GM18868 (cell line): ENCODE measurements around the gene CDKN2C.
"Not testable (repeated sequence)": the region's sequence is repeated elsewhere in the genome, so short reads cannot be mapped to it uniquely, and the experiment has no call there.

Experiments used
- ATAC-seq: cut with Tn5 transposase; IDR thresholded peaks from one replicate; pipeline ENCODE4 v1.9.1; 2021; ENCODE audit warnings: mild to moderate bottlenecking, moderate library complexity; ENCODE audit not compliant: unreplicated experiment

Gene CDKN2C

DNA sequence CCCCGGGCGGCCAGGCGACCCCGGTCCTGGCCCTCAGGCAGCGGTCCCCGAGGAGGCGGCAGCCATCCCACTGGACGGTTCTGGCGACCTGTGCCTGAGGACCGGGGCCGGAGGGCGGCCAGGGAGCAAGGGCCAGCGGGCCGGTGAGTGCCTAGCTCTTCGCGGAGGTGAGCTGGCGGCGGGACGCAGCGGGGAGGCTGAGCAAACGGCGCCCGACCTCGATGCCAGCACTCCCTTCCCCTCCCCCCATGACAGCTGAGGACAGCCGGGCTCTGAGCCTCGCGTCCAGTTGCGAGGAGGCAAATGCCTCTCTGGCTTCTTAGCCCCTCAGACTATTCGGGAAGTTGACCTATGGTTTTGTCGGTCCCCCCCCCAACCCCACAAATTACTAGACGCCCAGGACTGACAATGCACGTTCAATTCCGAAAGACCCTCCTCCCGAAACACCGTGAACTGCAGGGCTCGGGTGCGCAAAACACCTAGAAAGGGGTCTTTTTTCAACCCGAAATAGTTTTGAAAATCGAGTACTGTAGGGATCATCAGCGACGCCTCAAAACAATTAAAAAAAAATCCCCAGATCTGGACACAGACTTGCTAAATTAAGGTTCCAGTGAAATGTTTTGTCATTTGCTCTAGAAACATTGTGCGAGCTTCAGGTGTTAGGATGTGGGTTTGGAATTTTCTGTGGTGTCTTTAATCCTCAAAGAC lies 8.3 kb downstream of the CDKN2C start:
- peak; percentile 47 for ATAC-seq

GRCh38 chr1:50978852-50979781 lies 9.1 kb downstream of the CDKN2C start:
- no peak for ATAC-seq

DNA sequence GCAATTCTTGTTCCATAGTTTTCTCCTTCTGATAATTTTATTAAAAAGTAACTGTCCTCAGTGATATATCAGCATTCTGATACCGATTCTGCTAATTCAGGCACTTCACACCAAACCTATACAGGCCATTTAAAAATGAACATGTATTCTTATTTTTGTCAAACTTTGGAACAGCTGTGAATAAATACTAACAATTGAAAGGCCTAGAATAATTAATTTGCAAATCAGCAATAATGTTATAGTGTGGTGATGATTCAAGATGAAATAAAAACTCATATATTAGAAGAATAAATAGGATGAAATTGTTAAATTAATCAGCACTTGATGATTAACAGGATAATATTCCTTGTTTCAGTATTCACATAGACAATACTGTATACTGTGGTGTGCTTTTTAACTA lies 9.9 kb downstream of the CDKN2C start:
- ATAC-seq, result no peak

GRCh38 chr1:50980505-50980904 lies 10.5 kb downstream of the CDKN2C start:
- no peak for ATAC-seq

GRCh38 chr1:50981741-50982140 lies 11.7 kb downstream of the CDKN2C start:
- no peak for ATAC-seq

DNA sequence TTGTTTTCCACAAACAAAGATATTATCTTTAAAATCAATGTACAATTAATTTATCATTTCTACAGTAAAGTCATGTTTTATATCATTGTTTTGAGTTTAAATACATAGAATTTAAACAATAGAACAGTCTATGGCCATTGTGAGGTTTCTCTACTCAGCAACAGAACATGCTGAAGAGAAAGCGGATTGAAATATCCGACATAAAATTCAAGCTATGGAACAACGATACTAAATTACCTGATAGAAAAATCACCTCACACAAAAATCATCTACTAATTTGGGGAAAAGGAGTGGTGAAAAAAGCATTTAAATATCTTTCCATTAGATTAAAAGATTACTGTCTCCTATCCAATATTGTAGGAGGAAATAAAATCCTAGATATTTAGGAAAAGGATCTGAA lies 12.6 kb downstream of the CDKN2C start:
- no peak for ATAC-seq

- no peak for ATAC-seq
Observed at GRCh38 chr1:50983219-50983802, 13.3 kb downstream of the CDKN2C start.

DNA sequence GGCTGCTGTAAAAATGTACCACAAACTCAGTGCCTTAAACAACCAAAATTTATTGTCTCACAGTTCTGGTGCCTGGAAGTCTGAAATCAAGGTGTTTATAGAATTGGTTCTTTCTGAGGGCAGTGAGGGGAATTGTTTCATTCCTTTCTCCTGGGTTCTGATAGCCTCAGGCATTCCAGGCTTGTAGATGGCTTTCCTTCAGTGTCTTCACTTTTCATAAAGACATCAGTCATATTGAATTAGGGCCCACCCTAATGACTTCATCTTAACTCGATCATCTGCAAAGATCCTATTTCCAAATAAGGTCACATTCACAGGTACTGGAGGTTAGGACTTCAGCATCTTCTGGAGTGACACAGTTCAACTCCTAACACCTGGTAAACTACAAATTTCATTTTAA lies 15.0 kb downstream of the CDKN2C start:
- ATAC-seq, result no peak

DNA sequence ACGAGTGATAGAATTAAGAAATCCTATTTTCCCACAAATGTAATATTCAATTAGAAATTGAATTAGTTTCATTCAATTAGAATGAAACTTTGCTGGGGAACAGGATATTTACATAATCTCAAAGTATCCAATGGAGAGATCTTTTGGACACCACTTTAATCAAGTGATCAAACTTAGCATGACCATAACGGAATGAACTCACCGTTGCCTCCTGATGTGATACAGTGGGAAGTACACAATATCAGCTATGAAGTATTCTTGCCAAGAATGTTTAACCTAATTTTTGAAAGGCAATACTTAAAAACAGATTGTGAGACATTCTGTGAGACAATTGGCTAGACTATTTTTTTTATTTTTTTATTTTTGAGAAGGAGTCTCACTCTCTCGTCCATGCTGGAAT lies 16.6 kb downstream of the CDKN2C start:
- no peak for ATAC-seq

GRCh38 chr1:50989694-50990093 lies 19.6 kb downstream of the CDKN2C start:
- no peak for ATAC-seq

DNA sequence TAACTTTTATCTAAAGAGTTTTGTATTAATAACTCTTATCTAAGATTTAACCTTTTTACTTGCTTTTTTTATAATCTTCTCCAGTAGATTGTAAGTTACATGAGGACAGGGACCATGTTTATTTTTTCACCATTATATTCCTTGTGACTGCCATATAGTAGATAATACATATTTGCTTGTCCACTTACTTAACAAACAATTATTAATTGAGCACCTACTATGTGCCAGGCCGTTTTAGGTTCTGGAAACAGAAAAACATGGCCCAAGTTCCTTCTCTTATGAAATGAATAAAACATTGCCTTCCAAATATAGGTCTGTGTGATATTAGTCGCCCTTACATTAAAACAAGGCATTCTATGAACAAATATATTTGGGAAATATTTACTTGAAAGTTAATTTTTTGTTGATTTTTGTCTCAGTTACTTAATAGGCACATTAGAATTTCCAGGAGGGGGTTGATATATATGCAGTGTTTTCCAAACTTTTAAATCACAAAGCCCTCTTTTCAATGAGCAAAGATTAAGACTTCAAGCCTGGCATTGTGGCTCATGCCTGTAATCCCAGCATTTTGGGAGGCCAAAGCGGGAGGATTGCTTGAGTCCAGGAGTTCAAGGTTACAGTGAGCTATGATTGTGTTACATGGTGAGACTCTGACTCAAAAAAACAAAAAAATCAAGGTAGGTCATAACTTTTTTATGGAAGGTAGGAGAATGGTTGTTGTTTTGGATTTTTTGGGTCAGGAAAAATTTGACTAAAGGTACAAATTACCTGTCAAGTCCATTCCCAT lies 22.7 kb downstream of the CDKN2C start:
- ATAC-seq, result no peak

DNA sequence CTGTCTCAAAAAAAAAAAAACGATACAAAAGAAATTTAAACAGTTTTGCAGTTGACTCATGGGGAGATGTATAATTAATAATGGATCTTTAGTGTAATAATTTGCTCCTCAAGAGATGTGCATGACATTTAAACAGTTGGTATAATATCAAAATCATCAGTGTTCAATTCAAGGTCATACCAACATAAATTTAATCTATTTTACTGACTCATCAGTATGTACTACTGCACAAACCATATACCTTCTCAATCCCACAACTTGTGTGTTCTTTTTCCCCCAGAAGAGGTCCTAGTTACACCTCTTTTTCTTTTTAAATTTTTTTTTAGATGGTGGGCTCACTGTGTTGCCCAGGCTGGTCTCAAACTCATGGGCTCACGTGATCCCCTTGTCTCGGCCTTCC lies 23.6 kb downstream of the CDKN2C start:
- no peak for ATAC-seq

DNA sequence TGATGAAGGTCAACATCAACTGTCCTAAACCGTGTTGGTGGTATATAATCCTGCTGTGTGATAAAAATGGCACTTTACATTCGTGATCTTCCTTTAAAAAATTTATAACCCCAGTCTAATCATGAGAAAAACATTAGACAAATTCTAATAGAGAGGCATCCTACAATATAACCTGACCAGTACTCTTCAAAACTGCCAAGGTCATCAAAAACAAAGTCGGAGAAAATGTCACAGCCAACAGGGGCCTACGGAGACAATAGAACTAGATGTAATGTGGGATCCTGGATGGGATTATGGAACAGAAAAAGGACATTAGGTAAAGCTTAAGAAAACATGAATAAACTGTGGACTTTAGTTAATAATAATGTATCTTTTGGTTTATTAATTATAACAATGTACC lies 25.0 kb downstream of the CDKN2C start:
- ATAC-seq, result no peak

- ATAC-seq, result no peak
Observed at GRCh38 chr1:50995651-50996050, 25.6 kb downstream of the CDKN2C start.

GRCh38 chr1:50996083-50996482 lies 26.0 kb downstream of the CDKN2C start:
- no peak for ATAC-seq

GRCh38 chr1:50999375-50999774 lies 29.3 kb downstream of the CDKN2C start:
- not testable (repeated sequence) for ATAC-seq

- ATAC-seq, result peak; percentile 58
Observed at GRCh38 chr1:51000160-51000559, 30.1 kb downstream of the CDKN2C start.

GRCh38 chr1:51000651-51001050 lies 30.6 kb downstream of the CDKN2C start:
- ATAC-seq, result peak; percentile 55

DNA sequence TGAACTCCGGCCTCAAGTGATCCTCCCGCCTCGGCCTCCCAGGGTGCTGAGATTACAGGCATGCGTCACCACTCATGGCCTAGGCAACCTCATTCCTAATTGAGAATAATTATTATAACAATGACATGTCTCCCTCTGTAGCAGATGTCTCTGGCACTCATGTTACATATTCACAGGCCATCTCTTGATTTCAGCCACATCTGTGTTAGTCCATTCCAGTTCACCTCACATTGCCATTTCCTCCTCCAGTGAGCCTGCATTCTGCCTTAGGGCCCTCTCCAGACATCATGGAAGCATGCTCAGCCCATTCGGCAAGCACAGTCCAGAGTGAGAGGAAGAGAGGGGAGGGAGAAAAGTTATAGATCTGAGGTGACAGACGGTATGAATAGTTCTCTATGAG lies 32.5 kb downstream of the CDKN2C start:
- no peak for ATAC-seq

DNA sequence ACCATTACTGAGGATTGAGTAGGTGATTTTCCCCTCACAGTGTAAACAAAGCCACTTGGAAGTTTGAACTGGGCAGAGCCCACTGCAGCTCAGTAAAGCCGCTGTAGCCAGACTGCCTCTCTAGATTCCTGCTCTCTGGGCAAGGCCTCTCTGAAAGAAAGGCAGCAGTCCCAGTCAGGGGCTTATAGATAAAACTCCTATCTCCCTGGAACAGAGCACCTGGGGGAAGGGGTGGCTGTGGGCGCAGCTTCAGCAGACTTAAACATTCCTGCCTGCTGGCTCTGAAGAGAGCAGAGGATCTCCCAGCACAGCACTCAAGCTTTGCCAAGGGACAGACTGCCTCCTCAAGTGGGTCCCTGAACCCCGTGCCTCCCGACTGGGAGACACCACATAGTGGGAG lies 35.5 kb downstream of the CDKN2C start:
- not testable (repeated sequence) for ATAC-seq

DNA sequence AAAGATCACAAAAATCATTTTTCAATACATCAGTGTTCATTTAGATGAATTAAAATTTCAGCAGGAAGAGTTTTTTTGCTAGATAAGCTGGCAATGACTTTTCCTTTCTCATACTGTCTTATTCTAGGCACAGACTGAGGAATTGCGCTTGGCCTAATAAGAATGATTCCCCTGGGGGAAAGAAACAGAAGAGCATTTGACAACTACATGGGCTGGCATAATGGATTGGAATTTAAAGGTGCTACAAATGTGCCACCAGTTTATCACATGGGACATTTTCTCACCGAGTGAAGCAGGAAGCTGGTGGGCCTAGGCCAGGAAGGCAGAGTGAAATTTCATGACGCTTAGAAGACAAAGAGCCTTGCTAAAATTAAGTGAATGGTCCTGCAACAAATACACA lies 39.3 kb downstream of the CDKN2C start:
- no peak for ATAC-seq
